Neural cell (in vitro differentiated cells): ENCODE measurements around the gene CHCHD1. TPM values are rescaled to one million over a fixed set of nuclear protein-coding genes. Genes with fewer than 3 reads are reported as not detected.

Source experiments
- H2AFZ ChIP-seq: fragments of 200-600, 300-800 bp; sonication (generic), shearing (Covaris generic); 2 replicates; pipeline ENCODE4 v1.6.0; 2014; ENCODE audit warnings: low read depth, mild to moderate bottlenecking, antibody characterized with exemption, low read length, moderate library complexity
- H3F3A ChIP-seq: fragments of 200-600 bp; shearing (Covaris generic); 2 replicates; pipeline ENCODE4 v1.6.1; 2016; ENCODE audit warnings: mild to moderate bottlenecking, moderate library complexity, mixed read lengths, antibody characterized with exemption, low read length; ENCODE audit not compliant: insufficient read depth, poor library complexity, severe bottlenecking
- H3K27ac ChIP-seq: fragments of 200-600, 300-800 bp; sonication (generic), shearing (Covaris generic); 2 replicates; pipeline ENCODE4 v1.5.1; 2014; ENCODE audit warnings: mild to moderate bottlenecking, low read length, moderate library complexity
- H3K27me3 ChIP-seq: fragments of 300-800, 200-600 bp; sonication (generic), shearing (Covaris generic); 2 replicates; pipeline ENCODE4 v1.6.0; 2014; ENCODE audit warnings: mild to moderate bottlenecking, low read depth, low read length, moderate library complexity; ENCODE audit not compliant: insufficient read depth
- H3K36me3 ChIP-seq: fragments of 300-800, 200-600 bp; sonication (generic), shearing (Covaris generic); 2 replicates; pipeline ENCODE4 v1.5.1; 2014; ENCODE audit warnings: mild to moderate bottlenecking, antibody characterized with exemption, low read length, moderate library complexity; ENCODE audit not compliant: insufficient read depth
- H3K4me2 ChIP-seq: fragments of 300-800, 200-600 bp; sonication (generic), shearing (Covaris generic); 2 replicates; pipeline ENCODE4 v1.6.0; 2014; ENCODE audit warnings: mild to moderate bottlenecking, low read length
- H3K4me3 ChIP-seq: fragments of 300-800, 200-600 bp; sonication (generic), shearing (Covaris generic); 2 replicates; pipeline ENCODE4 v1.5.1; 2014; ENCODE audit warnings: mild to moderate bottlenecking, low read length, moderate library complexity
- H3K79me2 ChIP-seq: fragments of 200-600 bp; shearing (Covaris generic); replicated peaks from 2 replicates; pipeline ENCODE4 v1.6.0; 2014; ENCODE audit warnings: mild to moderate bottlenecking, low read length, moderate library complexity; ENCODE audit not compliant: insufficient read depth
- H3K9ac ChIP-seq: fragments of 300-800, 200-600 bp; sonication (generic), shearing (Covaris generic); 2 replicates; pipeline ENCODE4 v1.6.1; 2016; ENCODE audit warnings: mild to moderate bottlenecking, low read length, mixed read lengths
- H3K9me2 ChIP-seq: fragments of 200-600 bp; shearing (Covaris generic); 2 replicates; pipeline ENCODE4 v1.6.1; 2016; ENCODE audit warnings: mild to moderate bottlenecking, low read length, mixed read lengths; ENCODE audit not compliant: insufficient read depth
- H3K9me3 ChIP-seq: fragments of 200-600, 300-800 bp; sonication (generic), shearing (Covaris generic); 2 replicates; pipeline ENCODE4 v1.6.1; 2016; ENCODE audit warnings: mild to moderate bottlenecking, mixed run types, low read length, moderate library complexity, mixed read lengths
- H4K20me1 ChIP-seq: fragments of 200-600 bp; shearing (Covaris generic); 2 replicates; pipeline ENCODE4 v1.6.1; 2016; ENCODE audit warnings: mild to moderate bottlenecking, mixed run types; ENCODE audit not compliant: insufficient read depth
- CTCF ChIP-seq: fragments of 450-650 bp; IDR thresholded peaks from 2 replicates; pipeline ENCODE4 v1.5.1; 2014; ENCODE audit warnings: antibody characterized with exemption, mild to moderate bottlenecking, moderate library complexity; ENCODE audit not compliant: poor library complexity, severe bottlenecking
- EP300 ChIP-seq: fragments of 450-650 bp; conservative IDR thresholded peaks from 2 replicates; pipeline ENCODE4 v1.6.1; 2014; ENCODE audit warnings: antibody characterized with exemption, mild to moderate bottlenecking, moderate library complexity; ENCODE audit not compliant: poor library complexity, severe bottlenecking
- EZH2 ChIP-seq: fragments of 200-600, 300-800 bp; shearing (Covaris generic), sonication (generic); IDR thresholded peaks from 2 replicates; pipeline ENCODE4 v1.6.1; 2014; ENCODE audit warnings: antibody characterized with exemption, low read length, borderline replicate concordance, mild to moderate bottlenecking; ENCODE audit not compliant: insufficient read depth, poor library complexity, severe bottlenecking
- MXI1 ChIP-seq: fragments of 450-650 bp; conservative IDR thresholded peaks from 2 replicates; pipeline ENCODE4 v1.6.1; 2014; ENCODE audit warnings: antibody characterized with exemption, mild to moderate bottlenecking; ENCODE audit not compliant: poor library complexity, severe bottlenecking
- POLR2AphosphoS5 ChIP-seq: IDR thresholded peaks from 2 replicates; pipeline ENCODE4 v1.6.1; 2012
- RAD21 ChIP-seq: fragments of 450-650 bp; conservative IDR thresholded peaks from 2 replicates; pipeline ENCODE4 v1.6.1; 2014; ENCODE audit warnings: antibody characterized with exemption, mild to moderate bottlenecking, moderate library complexity
- REST ChIP-seq: IDR thresholded peaks from 2 replicates; pipeline ENCODE4 v1.6.1; 2012; ENCODE audit warnings: borderline replicate concordance
- SMC3 ChIP-seq: fragments of 450-650 bp; conservative IDR thresholded peaks from 2 replicates; pipeline ENCODE4 v1.6.1; 2014; ENCODE audit warnings: antibody characterized with exemption, mild to moderate bottlenecking, moderate library complexity; ENCODE audit not compliant: poor library complexity
- TAF1 ChIP-seq: IDR thresholded peaks from 2 replicates; pipeline ENCODE4 v1.6.1; 2012; ENCODE audit warnings: low read depth
- polyA plus RNA-seq: library from polyadenylated mRNA; depleted of rRNA; stranded (reverse); fragments of >200 nt; gene quantifications from 2 replicates; pipeline ENCODE4 v1.2.3, GENCODE V29; 2014

CHCHD1 gene
- polyA plus RNA-seq, 1 donor from 2014 or later = 82.5 TPM

GRCh38 chr10:73758704-73759511 is 22.9 kb upstream of the CHCHD1 start:
- Histone ChIP-seq H3K4me3 (no peak overlapping the region), H3K9me3 (no peaks in the 10 kb centered on the region), H3K27ac (no peak overlapping the region), H4K20me1 (no peaks in the 10 kb centered on the region), H3K9ac (no peak overlapping the region), H3F3A (no peaks in the 10 kb centered on the region), H3K79me2 (no peaks in the 10 kb centered on the region), H3K36me3 (no peaks in the 10 kb centered on the region), H3K9me2 (no peaks in the 10 kb centered on the region), H3K27me3 (no peaks in the 10 kb centered on the region), H3K4me2 (no peak overlapping the region), H2AFZ (no peak overlapping the region)
- TF ChIP-seq TAF1 (no peak), RAD21 (no peak), POLR2AphosphoS5 (no peak), MXI1 (no peak), SMC3 (no peak), EZH2 (no peak), CTCF (no peak), EP300 (no peak), REST (no peak)

GRCh38 chr10:73759512-73760115 is 22.2 kb upstream of the CHCHD1 start:
- Histone ChIP-seq H3K27ac (no peak overlapping the region), H2AFZ (no peak overlapping the region), H3F3A (no peaks in the 10 kb centered on the region), H3K36me3 (no peaks in the 10 kb centered on the region), H3K9me3 (no peaks in the 10 kb centered on the region), H3K4me3 (no peak overlapping the region), H3K27me3 (no peaks in the 10 kb centered on the region), H3K9me2 (no peaks in the 10 kb centered on the region), H3K9ac (no peak overlapping the region), H3K79me2 (no peaks in the 10 kb centered on the region), H3K4me2 (no peak overlapping the region), H4K20me1 (no peaks in the 10 kb centered on the region)
- TF ChIP-seq RAD21 (no peak), TAF1 (no peak)
